Measurements from ENCODE around the gene BTBD19. TPM values are rescaled to one million over a fixed set of nuclear protein-coding genes. Genes with fewer than 3 reads are reported as not detected.

Gene BTBD19
- total RNA-seq, 1 donor: 21.4 TPM

DNA sequence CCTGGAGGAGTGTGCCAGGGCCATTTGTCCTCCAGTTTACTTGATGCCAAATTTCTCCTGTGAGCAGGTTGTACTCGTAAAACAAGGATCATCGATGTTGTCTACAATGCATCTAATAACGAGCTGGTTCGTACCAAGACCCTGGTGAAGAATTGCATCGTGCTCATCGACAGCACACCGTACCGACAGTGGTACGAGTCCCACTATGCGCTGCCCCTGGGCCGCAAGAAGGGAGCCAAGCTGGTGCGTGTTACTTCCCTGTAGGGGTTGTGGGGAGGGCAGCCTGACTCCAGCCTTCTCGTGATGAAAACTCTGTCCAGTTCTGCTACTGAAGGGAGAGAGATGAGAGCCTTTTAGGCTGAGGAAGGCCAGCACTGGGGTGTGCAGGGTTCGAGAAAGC is 30.8 kb upstream of the BTBD19 start:
- H3K9me3 ChIP-seq (ENCODE audit: low read depth, low read length): no peaks in the 10 kb centered on the region
- H3K27me3 ChIP-seq (ENCODE audit: insufficient read depth, low read length): no peaks in the 10 kb centered on the region
- H4K20me1 ChIP-seq (ENCODE audit: insufficient read depth, low read length): peaks cover 35% of the 10 kb centered on the region
- TF ChIP-seq, protein P1, sequence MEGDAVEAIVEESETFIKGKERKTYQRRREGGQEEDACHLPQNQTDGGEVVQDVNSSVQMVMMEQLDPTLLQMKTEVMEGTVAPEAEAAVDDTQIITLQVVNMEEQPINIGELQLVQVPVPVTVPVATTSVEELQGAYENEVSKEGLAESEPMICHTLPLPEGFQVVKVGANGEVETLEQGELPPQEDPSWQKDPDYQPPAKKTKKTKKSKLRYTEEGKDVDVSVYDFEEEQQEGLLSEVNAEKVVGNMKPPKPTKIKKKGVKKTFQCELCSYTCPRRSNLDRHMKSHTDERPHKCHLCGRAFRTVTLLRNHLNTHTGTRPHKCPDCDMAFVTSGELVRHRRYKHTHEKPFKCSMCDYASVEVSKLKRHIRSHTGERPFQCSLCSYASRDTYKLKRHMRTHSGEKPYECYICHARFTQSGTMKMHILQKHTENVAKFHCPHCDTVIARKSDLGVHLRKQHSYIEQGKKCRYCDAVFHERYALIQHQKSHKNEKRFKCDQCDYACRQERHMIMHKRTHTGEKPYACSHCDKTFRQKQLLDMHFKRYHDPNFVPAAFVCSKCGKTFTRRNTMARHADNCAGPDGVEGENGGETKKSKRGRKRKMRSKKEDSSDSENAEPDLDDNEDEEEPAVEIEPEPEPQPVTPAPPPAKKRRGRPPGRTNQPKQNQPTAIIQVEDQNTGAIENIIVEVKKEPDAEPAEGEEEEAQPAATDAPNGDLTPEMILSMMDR (IDR thresholded peaks at IDR 0.05; ENCODE audit: extremely low read depth, low read depth, low read length): no peak
- no peak for DNase-seq (ENCODE audit: insufficient read length, low spot score, missing footprints)
- H3K4me3 ChIP-seq (ENCODE audit: insufficient read depth, low read length): peak overlapping the region; percentile 91
- H2AFZ ChIP-seq (ENCODE audit: low read length): no peak overlapping the region
- peak overlapping the region; percentile 97 for H3K4me2 ChIP-seq (ENCODE audit: insufficient read depth, low read length)
- H3K79me2 ChIP-seq (ENCODE audit: insufficient read depth, low read length): peaks cover 38% of the 10 kb centered on the region
- H3K4me1 ChIP-seq (ENCODE audit: insufficient read depth, low read length): peaks cover 21% of the 10 kb centered on the region
- peaks cover 47% of the 10 kb centered on the region for H3K36me3 ChIP-seq (ENCODE audit: insufficient read depth, low read length)
- H3K27ac ChIP-seq (ENCODE audit: low read depth, low read length): peak overlapping the region; percentile 97

DNA sequence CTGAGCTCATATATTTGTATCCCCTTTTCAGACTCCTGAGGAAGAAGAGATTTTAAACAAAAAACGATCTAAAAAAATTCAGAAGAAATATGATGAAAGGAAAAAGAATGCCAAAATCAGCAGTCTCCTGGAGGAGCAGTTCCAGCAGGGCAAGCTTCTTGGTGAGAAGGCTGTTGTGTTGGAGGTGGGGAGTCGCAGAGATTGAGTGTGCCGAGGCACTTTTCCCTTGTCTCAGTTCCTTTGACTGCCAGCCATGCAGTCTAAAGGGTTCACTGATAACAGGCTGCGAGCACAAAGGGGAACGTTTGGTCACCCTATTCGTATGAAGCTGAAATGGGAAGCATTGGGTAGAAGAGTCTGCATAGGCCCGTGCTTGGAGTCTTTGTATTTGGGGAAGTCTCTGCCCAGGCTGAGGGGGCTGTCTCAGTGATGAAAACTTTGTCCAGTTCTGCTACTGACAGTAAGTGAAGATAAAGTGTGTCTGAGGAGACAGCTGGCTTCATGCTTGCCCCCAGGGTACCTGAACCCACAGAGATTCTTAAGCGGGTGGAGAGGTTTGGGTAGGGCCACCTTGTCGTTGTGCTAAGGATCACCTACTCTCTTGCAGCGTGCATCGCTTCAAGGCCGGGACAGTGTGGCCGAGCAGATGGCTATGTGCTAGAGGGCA is 30.2 kb upstream of the BTBD19 start:
- TF ChIP-seq, protein P1 (IDR thresholded peaks at IDR 0.05; ENCODE audit: extremely low read depth, low read depth, low read length): no peak
- Histone ChIP-seq H3K36me3 (ENCODE audit: insufficient read depth, low read length) (peaks cover 47% of the 10 kb centered on the region), H3K4me1 (ENCODE audit: insufficient read depth, low read length) (peaks cover 21% of the 10 kb centered on the region), H3K4me3 (ENCODE audit: insufficient read depth, low read length) (peak overlapping the region; percentile 91), H3K27ac (ENCODE audit: low read depth, low read length) (no peak overlapping the region), H3K9me3 (ENCODE audit: low read depth, low read length) (no peaks in the 10 kb centered on the region), H3K4me2 (ENCODE audit: insufficient read depth, low read length) (peak overlapping the region; percentile 97), H4K20me1 (ENCODE audit: insufficient read depth, low read length) (peaks cover 35% of the 10 kb centered on the region), H3K27me3 (ENCODE audit: insufficient read depth, low read length) (no peaks in the 10 kb centered on the region), H2AFZ (ENCODE audit: low read length) (no peak overlapping the region), H3K79me2 (ENCODE audit: insufficient read depth, low read length) (peaks cover 38% of the 10 kb centered on the region)
- peak; percentile 60 for DNase-seq (ENCODE audit: insufficient read length, low spot score, missing footprints)

DNA sequence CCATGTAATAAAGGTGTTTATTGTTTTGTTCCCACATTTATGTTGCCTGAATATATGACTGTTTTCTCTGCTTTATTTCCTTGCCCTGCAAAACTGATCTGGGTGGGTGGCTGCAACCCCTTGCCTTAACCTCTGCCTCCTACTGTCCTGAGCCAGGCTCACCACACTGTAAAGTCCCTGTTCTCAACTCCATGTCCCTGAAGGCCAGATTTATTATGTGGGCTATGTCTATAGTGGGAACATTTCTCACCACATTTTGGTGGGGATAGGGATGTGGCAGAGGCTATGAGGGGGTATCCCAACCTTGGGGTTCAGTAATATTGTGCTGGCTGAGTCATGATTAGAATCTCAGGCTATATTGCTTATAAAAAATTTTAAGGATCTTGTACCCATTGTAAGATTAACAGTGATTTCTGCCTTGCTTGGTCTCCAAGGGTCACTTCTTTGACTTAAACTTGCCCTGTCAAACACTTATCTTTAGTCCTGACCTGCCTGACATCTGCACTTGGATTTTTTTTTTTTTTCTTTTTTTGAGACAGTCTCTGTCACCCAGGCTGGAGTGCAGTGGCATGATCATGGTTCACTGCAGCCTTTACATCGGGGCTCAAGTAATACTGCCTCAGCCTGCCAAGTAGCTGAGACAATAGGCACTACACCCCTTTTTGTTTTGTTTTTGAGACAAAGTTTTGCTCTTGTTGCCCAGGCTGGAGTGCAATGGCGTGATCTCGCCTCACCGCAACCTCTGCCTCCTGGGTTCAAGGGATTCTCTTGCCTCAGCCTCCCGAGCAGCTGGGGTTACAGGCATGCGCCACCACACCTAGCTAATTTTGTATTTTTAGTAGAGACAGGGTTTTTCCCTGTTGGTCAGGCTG is 29.4 kb upstream of the BTBD19 start:
- Histone ChIP-seq H3K4me1 (ENCODE audit: insufficient read depth, low read length) (peaks cover 25% of the 10 kb centered on the region), H3K4me2 (ENCODE audit: insufficient read depth, low read length) (no peak overlapping the region), H3K4me3 (ENCODE audit: insufficient read depth, low read length) (no peak overlapping the region), H4K20me1 (ENCODE audit: insufficient read depth, low read length) (peaks cover 35% of the 10 kb centered on the region), H3K79me2 (ENCODE audit: insufficient read depth, low read length) (peaks cover 38% of the 10 kb centered on the region), H2AFZ (ENCODE audit: low read length) (no peak overlapping the region), H3K27me3 (ENCODE audit: insufficient read depth, low read length) (no peaks in the 10 kb centered on the region), H3K36me3 (ENCODE audit: insufficient read depth, low read length) (peaks cover 47% of the 10 kb centered on the region), H3K9me3 (ENCODE audit: low read depth, low read length) (no peaks in the 10 kb centered on the region), H3K27ac (ENCODE audit: low read depth, low read length) (no peak overlapping the region)
- no peak for DNase-seq (ENCODE audit: insufficient read length, low spot score, missing footprints)
- TF ChIP-seq, protein P1 (IDR thresholded peaks at IDR 0.05; ENCODE audit: extremely low read depth, low read depth, low read length): no peak

DNA sequence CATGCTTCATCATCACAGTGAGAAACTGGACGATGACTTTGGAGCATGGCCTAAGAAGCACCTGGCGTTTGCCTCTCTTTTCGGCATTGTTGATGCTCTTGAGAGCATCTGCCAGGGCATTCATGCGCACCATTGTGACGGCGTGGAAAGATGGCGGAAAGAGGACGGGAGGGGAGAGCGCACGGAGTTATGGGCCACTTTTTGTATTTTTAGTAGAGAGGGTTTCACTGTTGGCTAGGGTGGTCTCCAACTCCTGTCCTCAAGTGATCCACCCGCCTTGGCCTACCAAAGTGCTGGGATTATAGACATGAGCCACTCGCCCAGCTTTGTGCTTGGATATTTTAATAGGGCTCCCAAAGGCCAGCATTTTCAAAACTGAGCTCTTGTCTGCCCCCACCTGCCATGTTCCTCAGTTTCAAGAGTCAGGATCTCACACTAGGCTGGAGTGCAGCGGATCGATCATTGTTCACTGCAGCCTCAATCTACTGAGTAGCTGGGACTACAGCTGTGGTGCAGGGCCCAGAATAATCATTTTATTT is 27.7 kb upstream of the BTBD19 start:
- no peaks in the 10 kb centered on the region for H3K27me3 ChIP-seq (ENCODE audit: insufficient read depth, low read length)
- no peak for DNase-seq (ENCODE audit: insufficient read length, low spot score, missing footprints)
- H3K4me1 ChIP-seq (ENCODE audit: insufficient read depth, low read length): peaks cover 31% of the 10 kb centered on the region
- H4K20me1 ChIP-seq (ENCODE audit: insufficient read depth, low read length): peaks cover 35% of the 10 kb centered on the region
- H3K9me3 ChIP-seq (ENCODE audit: low read depth, low read length): no peaks in the 10 kb centered on the region
- H3K79me2 ChIP-seq (ENCODE audit: insufficient read depth, low read length): peaks cover 30% of the 10 kb centered on the region
- peaks cover 47% of the 10 kb centered on the region for H3K36me3 ChIP-seq (ENCODE audit: insufficient read depth, low read length)
- H3K4me3 ChIP-seq (ENCODE audit: insufficient read depth, low read length): no peak overlapping the region
- TF ChIP-seq, protein P1 (IDR thresholded peaks at IDR 0.05; ENCODE audit: extremely low read depth, low read depth, low read length): no peak
- H2AFZ ChIP-seq (ENCODE audit: low read length): no peak overlapping the region
- H3K4me2 ChIP-seq (ENCODE audit: insufficient read depth, low read length): no peak overlapping the region
- no peak overlapping the region for H3K27ac ChIP-seq (ENCODE audit: low read depth, low read length)
